Glomerular endothelial cell (primary cell): Measurements from ENCODE around the gene ANKRD50. TPM values are rescaled to one million over a fixed set of nuclear protein-coding genes. Genes with fewer than 3 reads are reported as not detected.

Experiments used
- DNase-seq: peaks from one replicate; pipeline ENCODE4 v3.0.0-alpha.2; 2011; ENCODE audit warnings: low read depth, low spot score; ENCODE audit errors: extremely low read depth
- total RNA-seq: library from RNA; depleted of rRNA; stranded (reverse); fragments of >200 nt; gene quantifications from 2 replicates; pipeline ENCODE4 v1.2.3, GENCODE V29; 2015

ANKRD50 gene
- total RNA-seq, 1 donor from 2014 or later = 52.3 TPM

GRCh38 chr4:124710015-124710741, 2.4 kb downstream of the ANKRD50 start:
- DNase-seq = no peak

- DNase-seq = no peak
Measured at GRCh38 chr4:124708517-124709300, 3.8 kb downstream of the ANKRD50 start.

DNA sequence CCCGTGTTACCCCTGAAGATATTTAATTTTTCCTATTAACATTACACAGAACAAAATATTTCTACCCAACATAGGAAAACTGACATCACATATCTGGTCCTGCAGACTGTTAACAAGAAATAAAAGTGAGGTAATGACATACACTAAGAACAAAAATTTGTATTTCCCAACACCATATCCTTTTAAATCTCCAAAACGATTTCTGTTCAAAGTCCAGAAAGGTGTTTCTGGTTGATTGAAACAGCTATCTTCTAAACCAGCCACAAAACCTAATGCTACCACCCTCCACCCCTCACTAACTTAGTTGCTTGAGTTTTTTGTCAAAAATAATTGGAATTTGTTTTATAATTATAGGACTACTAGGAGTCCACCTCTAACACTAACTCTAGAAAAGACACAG, 7.1 kb downstream of the ANKRD50 start:
- DNase-seq = no peak

GRCh38 chr4:124703154-124703553, 9.4 kb downstream of the ANKRD50 start:
- no peak for DNase-seq

GRCh38 chr4:124697441-124697840, 15.1 kb downstream of the ANKRD50 start:
- no peak for DNase-seq

GRCh38 chr4:124696182-124696581, 16.4 kb downstream of the ANKRD50 start:
- DNase-seq = no peak

- no peak for DNase-seq
Measured at GRCh38 chr4:124694946-124695598, 17.5 kb downstream of the ANKRD50 start.

DNA sequence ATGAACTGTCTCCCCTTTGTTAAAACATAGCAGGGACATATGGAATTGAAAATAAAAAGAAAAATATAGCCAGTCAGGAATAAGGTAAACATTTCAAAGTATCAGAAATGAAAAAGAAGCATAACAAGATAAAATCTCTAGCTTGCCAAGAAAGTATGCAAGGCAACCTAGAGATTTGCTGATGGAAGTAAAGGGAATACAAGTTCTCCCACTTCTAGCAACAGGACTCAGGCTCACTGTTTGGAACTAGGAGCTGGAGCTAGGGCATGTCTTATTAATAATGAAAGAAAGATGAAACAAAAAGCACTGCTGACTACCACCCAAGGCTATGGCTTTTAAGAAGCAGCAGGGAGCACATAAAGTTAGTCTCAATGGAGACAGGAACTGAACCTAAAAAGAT, 18.2 kb downstream of the ANKRD50 start:
- DNase-seq = no peak

- DNase-seq = no peak
Measured at GRCh38 chr4:124691801-124692200, 20.7 kb downstream of the ANKRD50 start.

DNA sequence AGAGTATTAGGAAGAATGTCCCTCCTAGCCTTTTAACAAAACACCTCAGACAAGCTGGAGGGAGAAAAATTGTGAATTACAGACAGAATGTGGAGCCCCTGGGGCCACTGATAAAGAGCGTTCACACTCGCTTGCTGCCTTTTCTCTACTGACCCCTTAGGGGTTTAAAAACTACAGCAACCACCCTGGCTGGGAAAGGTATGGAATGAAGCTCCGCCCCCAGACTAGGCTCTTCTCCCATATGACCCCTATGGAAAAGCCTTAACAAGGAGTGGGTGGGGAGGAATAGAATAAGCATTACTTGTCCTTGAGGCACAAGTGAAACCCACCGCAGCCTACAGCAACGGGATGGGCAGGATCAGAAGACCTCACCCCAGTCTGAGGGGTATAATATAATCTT, 26.3 kb downstream of the ANKRD50 start:
- DNase-seq = no peak

DNA sequence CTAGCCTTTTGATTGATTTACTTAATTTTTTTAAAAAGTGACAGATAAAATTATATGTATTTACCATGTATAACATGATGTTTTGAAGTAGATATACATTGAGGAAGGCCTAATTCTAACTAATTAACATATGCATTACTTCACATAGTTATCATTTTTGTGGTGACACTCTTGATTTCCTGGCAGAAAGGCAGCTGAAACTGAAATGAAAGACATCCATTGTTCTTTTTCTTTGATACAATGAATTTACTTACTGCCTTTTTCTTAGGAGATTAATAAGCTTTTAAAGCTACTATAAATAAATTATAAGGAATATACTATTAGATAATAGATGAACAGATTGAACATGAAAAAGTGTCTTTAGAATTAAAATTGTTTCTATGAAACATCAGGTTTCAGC, 26.7 kb downstream of the ANKRD50 start:
- no peak for DNase-seq

GRCh38 chr4:124684301-124684700, 28.2 kb downstream of the ANKRD50 start:
- DNase-seq = no peak

- DNase-seq = no peak
Measured at GRCh38 chr4:124682384-124682783, 30.1 kb downstream of the ANKRD50 start.

DNA sequence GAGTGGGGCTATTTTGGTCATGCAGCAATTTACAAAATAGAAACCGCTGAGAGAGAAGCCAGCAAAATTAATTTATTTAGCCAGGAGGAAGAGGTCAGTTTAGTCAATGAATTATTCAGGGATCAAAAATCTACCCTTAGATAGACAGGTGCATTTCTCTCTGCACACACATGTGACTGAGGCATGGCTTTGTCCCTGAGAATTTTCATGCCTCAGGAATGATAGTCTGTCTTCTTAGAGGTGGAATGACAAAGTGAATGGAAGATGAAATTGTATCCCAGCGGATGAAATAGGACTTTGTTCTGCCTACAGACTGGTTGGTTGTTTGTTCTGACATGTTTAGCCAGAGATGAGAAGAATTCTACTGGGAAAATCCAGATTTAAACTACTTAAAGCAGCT, 46.0 kb downstream of the ANKRD50 start:
- DNase-seq = no peak

GRCh38 chr4:124658795-124659194, 53.7 kb downstream of the ANKRD50 start:
- no peak for DNase-seq

DNA sequence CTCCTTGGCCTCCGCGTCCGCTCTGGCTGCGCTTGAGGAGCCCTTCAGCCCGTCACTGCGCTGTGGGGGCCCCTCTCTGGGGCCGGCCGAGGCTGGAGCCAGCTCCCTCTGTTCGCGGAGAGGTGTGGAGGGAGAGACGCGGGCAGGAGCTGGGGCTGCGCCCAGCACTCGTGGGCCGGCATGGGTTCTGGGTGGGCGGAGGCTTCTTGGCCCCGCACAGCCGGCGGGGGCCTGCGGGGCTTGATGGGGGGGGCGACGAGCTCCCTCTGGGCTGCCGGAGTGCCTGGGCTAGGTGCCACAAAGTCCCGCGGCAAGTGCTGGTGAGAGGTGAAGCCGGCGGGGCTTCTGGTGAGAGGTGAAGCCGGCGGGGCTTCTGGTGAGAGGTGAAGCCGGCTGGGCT, 61.9 kb downstream of the ANKRD50 start:
- DNase-seq = no peak

DNA sequence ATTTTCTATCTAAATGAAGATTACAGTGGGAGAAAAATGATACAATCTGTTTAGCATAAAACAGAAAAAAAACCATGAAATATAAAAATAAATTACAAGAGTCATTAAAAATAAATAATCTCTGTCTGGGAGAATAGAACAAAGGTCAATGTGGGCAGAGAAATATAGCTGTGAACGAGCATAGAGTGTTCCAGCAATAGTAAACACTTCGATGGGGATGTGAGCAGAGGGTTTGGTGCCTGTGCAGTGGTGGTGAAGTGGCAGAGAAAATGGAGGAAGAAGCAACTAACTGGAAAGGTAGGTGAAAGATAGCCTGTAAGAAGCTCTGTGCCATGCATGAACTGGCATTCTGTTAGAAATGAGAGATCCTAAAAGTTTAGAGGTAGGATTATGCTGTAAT, 64.9 kb downstream of the ANKRD50 start:
- DNase-seq = no peak

DNA sequence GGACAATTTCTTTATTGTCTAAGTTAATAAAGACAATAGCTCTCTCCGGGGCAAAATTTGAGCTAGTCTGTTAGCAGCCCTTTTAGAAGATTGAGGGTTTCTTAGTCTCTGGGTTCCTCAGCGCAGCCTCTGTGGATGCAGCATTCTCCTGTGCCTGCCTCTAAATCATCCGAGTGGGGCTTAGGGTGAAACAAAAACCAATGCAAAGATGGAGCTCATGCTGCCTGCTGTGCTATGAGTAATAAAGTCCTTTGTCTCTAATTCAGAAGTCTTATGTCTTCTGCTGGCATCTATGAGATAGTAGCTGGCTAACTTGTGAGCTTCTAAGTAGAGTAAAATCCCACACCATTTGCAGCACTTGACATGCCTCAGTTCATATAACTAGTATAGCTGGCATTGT, 67.9 kb downstream of the ANKRD50 start:
- DNase-seq = no peak

GRCh38 chr4:124642846-124643245, 69.7 kb downstream of the ANKRD50 start:
- DNase-seq = no peak

- peak; percentile 76 for DNase-seq
Measured at GRCh38 chr4:124641715-124642381, 70.7 kb downstream of the ANKRD50 start.

DNA sequence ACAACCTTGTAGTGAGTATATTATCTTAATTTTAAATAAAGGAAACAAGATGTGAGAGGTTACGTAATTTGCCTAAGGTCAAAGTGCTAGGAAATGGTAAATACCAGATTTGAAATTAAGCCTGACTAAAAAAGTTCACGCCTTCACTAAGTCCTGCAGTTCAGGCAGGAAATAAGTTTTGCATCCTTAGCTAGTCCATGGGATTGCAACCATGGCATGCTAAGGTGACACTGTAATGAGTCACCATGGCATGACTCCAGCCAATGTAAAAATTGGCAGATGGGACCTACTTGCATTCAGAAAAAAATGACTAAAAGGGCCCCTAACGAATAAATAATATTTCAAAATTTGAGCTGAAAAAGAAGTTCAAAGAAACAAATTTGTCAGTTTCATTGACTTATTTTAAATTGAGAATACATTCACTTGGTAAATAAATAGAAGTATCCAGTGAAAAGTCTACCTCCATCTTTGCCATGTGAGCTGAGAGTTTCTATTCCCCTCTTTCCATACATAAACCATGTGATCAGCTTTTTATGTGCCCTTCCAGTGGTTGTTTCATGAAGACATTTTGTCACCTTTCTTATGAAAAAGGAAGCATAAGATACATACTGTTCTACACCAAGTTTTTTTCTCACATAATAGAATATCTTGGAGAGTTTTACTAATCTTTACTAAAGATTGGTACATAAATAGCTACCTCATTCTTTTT, 72.4 kb downstream of the ANKRD50 start:
- peak; percentile 70 for DNase-seq
